T-helper 1 cell treated with Interleukin-12 subunit alpha and Interleukin-12 subunit beta and Interleukin-4 antibody, amounts not matched to agents 30 ng/mL and 1 ng/mL, for 36 hours (primary cell): Measurements from ENCODE around the gene CTNNB1. TPM values are rescaled to one million over a fixed set of nuclear protein-coding genes. Genes with fewer than 3 reads are reported as not detected.

Experiments used
- intact Hi-C: fragments of 100-400 bp; cut with micrococcal nuclease; formaldehyde crosslinking; loops from one replicate; pipeline ENCODE4 v1.15.1; 2024
- total RNA-seq: library from RNA; stranded (reverse); gene quantifications from 2 replicates; pipeline ENCODE4 v1.2.3, GENCODE V29; 2022

CTNNB1 gene
- 115 and 123 TPM in 2 replicates for total RNA-seq

DNA sequence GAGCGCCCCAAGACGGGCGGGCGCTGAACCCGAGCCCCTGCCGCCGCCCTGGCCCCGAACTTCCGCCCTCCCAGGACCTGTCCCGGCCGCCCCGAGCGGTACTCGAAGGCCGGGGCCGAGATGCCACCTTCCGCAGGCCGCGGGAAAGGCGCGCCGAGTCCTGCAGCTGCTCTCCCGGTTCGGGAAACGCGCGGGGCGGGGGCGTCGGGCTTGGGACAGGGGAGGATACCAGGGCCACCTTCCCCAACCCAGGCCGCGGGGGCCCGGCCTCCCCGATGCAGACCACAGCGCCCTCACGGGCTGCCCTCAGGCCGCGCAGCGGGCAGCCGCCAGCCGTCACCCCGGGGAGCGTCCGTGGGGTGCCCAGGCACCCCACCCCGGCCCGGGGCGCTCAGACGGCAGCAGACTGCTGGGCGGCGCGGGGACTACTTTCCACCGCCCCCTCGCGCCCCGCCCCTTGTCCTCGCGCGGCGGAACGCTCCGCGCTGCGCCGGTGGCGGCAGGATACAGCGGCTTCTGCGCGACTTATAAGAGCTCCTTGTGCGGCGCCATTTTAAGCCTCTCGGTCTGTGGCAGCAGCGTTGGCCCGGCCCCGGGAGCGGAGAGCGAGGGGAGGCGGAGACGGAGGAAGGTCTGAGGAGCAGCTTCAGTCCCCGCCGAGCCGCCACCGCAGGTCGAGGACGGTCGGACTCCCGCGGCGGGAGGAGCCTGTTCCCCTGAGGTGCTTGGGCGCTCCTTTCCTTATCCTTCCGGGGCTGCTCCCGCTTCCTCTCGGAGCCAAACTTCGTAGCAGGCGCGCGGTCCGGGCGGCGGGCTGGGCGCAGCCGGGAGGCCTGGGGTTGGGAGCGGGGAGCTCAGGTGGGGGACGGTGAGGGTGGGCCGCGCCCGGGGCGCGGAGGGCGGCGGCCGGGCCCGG lies at the start of gene CTNNB1:
Gene CTNNB1, plus strand, starts transcription at position 556 of the 916 bp plus-strand sequence. CDS start 24,564 bp downstream, outside the sequence.
- intact Hi-C loops = loop anchor here (1.0 to 10.0 kb wide), 8 partner anchors 11 to 1790 kb away; partner anchors contain the start of genes EIF1B, RPL14 and ULK4

DNA sequence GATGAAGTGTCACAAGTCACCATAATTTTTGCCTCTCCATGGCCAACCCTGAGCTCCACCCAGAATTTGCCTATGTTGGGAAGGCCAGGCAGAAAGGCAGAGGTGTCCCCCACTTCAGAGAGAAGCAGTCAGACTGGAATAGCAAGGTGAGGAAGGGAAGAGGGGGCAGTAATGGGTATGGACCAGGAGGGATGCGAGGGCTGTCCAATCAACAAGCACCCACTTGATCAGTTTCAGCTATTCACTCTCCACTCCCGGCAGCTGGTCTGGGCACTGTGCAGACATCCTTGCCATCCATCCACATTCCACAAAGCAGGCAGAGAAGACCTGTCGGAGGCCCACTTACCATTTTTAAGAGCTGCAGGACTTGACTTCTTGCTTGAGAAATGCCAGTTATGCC lies 43.5 kb upstream of the CTNNB1 start:
- intact Hi-C loops = no loop called here

GRCh38 chr3:41158947-41159346 lies 40.4 kb upstream of the CTNNB1 start:
- intact Hi-C loops = no loop called here

GRCh38 chr3:41159588-41160189 lies 39.6 kb upstream of the CTNNB1 start:
- intact Hi-C loops = no loop called here

DNA sequence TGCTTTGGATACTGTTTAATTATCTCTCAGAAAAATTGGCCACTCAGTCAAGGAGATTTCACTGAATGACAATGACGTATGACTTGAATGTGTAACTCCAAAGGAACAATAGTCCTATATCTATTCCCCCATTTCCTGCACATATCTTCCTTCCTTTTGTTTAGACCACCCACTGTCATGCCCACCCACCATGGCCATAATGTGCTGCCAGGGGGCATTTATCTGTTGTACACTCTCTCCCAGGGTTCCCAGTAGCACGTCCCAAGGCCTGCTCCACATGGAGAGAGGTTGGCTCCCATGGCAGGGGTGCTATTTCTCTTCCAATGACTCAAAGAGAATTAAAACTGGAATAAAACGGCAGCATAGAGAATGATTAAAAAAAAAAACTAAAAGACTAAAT lies 36.8 kb upstream of the CTNNB1 start:
- intact Hi-C loops = no loop called here

GRCh38 chr3:41163006-41163405 lies 36.3 kb upstream of the CTNNB1 start:
- intact Hi-C loops = no loop called here

GRCh38 chr3:41163421-41163820 lies 35.9 kb upstream of the CTNNB1 start:
- intact Hi-C loops = no loop called here

DNA sequence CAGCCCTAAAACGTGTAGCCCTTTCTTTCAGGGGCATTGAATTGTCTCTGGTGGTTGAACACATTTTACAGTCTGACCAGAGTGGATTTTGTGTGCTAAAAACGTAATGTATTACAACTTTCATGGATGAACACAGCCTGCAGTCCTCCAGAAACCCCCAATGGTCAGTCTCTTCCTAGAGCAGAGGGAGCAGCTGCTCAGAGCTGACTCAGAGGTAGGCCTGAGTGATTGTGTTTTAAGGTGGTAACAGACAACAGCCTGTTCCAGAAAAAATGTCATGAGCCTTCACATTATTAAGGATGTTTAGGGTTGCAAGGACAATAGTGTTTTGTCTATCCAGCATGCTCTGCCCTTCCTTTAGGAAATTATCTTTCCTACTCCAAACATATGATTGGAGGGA lies 34.5 kb upstream of the CTNNB1 start:
- intact Hi-C loops = no loop called here

- intact Hi-C loops = no loop called here
Measured at GRCh38 chr3:41167722-41168497, 31.4 kb upstream of the CTNNB1 start.

DNA sequence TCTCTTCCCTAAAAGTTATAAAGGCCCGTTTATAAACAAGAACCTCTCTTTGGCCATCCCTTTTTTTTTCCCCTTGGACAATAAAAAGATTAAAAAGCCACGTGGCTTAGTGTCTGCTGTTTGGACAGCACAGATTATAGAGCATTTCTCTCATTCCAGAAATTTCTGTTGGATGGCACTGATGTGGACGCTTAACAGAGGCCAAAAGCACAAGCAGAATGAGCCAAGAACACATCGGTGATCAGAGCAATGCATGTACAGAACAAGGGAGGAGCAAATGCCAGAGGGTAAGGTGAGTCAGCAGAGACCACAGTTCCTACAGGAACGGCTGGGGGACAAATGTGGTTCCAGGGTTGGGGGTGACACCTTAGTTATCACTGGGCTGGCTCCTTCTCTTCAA lies 30.3 kb upstream of the CTNNB1 start:
- intact Hi-C loops = no loop called here

DNA sequence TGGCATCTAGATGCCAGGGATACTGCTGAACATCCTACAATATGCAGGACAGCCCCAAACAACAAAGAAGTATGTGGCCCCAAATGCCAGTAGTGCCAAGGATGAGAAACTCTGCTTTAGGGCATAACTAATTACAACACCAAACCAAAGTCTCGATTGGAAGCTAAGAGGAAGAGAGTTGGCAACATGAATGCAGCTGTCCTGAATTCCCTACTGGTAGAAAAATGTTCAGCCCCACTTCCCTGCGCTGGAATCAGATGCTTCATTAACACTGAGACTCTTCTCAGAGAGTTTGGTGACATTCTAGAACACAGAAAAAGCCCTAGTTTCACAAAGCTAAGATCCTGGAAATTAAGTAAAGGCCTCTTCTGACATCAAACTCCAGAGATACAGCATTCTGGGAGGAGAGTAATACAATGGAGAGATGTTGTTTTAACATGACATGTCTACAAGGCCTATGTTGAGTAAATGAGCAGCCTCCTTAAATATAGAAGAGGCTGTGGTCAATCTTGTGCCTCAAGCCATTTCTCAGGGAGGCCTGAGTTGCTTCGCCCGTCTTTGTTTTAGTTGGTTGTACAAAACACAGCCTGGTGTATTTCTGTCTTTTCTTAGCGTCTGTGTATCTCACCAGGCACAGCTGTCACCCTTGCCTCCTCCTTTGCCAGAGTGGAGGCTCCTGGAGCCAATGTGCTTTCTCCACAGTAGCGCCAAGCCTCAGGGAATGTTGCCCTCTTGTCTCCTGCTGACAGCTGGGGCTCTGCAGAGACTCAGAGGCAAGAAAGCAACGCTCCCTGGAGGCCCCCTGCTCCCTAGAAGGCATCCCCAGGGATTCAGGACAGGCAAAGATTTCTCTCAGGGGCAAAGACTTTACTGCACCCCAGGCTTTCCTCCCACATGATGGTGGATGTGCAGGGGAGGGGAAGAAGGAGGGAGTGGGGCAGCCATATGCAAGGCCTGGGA lies 25.1 kb upstream of the CTNNB1 start:
- intact Hi-C loops = no loop called here

DNA sequence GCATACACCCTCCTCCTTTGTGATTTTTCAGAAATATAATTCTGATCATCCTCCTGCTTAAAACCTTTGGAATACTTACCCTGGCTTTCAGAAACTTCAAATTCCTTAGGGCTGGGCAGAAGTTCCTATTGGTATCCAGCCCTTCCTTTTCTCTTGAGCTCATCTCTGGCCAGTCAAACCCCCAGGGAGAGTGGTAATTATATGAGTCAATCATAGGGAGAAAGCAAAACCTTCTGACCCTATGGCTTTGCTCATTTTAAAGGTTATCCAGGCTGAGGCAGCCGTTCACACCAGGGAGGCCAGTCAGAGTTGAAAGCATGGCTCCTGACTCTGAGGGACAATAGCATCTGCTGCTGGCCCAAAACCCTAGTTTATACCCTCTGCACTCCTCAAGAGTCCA lies 23.9 kb upstream of the CTNNB1 start:
- intact Hi-C loops = no loop called here

DNA sequence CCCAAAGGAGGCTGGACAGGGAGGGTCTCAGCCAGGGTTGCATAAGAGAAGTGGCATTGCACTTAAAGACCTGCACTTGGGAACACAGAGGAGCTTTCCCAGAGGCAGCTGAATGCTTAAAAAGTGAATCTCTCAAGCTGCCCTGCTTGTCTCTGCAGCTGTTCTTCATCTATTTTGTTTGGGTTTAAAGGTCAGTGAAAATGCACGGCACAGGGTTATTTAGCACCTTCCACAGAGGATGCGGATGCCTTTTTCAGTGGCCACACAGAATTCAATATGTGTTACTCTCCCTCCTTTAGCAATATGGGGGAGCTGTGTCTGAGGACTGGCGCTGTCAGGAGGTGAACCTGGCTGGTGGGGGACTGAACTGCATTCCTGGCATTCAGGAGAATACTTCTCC lies 22.7 kb upstream of the CTNNB1 start:
- intact Hi-C loops = no loop called here

GRCh38 chr3:41178576-41178975 lies 20.7 kb upstream of the CTNNB1 start:
- intact Hi-C loops = no loop called here

DNA sequence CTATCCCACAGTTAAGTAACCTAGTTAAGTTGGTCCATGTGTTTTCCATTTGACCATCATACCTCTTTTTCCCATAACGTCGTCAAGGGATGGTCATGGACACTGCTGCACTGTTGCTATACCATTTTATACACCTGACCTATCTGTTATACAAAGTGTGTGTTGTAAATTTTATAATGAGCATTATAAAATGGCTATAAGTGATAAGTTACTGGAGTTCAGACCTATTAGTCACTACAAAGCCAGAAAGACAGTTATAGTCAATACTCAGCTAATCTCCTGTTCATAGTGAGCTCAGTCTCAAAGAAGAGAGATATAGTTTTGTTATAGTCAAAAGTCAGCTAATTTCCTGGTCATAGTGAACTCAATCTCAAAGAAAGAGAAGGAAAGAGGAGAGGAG lies 18.9 kb upstream of the CTNNB1 start:
- intact Hi-C loops = no loop called here

GRCh38 chr3:41182504-41183059 lies 16.7 kb upstream of the CTNNB1 start:
- intact Hi-C loops = no loop called here

DNA sequence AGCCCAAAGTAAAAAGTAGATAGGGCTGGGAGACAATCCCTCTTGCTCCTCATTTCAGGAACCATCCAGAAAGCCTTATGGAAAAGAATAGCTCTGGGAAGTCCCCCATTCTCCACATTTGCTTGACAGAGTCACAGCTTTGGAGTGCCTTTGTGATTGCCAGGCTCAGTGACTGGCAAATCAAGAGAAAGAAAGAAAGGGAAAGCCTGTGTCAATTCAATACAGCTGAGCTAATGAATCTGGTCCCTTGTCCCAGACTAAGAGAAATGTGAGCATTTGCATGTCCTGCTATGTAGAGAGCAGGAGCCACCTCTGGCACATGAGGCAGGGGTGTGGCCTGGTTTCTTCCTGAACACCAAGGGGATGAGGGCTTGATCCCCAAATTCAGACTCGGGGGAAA lies 14.9 kb upstream of the CTNNB1 start:
- intact Hi-C loops = no loop called here

DNA sequence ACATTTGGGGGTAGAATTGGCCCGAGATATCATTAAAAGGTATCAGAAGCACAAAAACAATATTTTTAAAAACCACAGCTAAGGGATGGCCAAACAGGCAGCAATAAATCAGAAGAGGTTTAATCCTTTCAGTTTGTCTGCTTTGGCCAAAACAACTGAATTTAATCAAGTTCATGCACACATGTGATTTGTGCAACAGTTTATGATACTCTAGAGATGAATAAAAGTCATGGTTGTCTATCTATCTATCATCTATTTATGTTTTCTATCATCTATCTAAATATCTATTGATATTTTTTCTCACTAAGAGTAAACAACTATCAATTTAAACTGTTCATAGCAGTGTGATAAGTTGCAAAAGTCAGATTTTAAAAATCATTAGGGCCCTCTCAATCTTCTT lies 13.0 kb upstream of the CTNNB1 start:
- intact Hi-C loops = no loop called here

DNA sequence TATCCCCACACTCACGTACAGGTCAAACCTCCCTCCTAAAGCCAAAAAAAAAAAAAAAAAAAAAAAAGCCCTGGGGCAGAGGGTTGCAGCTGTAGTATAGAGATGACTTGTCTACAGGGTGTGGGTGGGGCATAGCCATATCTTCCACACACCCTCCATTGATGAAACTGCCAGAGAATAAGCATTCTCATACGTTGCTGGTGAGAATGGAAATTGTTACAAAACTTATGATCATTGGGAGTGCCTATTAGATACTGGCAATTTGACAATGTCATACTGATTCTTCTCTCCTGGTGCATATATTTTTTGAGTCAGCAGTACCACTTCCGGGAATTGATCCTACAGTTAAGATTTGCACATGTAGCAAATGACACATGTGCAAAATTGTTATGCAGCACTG lies 11.0 kb upstream of the CTNNB1 start:
- intact Hi-C loops = loop anchor here (1.0 kb wide), 1 partner anchor 11 kb away; the partner anchor contains the start of gene CTNNB1
